A673 (cell line): Measurements from ENCODE around the gene FLT3.

ENCODE experiments used
- CTCF ChIP-seq: fragments of 300-800, 200-600 bp; sonication (generic); conservative IDR thresholded peaks from 2 replicates; pipeline ENCODE4 v1.5.1; 2017; ENCODE audit warnings: low read depth, mild to moderate bottlenecking, antibody characterized with exemption, low read length, moderate library complexity, mixed read lengths
- EZH2 ChIP-seq: fragments of 200-600 bp; sonication (generic); IDR thresholded peaks from 2 replicates; pipeline ENCODE4 v1.6.1; 2017; ENCODE audit warnings: borderline replicate concordance, low read depth, mild to moderate bottlenecking, mixed read lengths, antibody characterized with exemption, low read length; ENCODE audit not compliant: poor library complexity, severe bottlenecking

- TF ChIP-seq CTCF (no peak), EZH2 (no peak)
Observed at GRCh38 chr13:28089065-28089464, 11.3 kb downstream of the FLT3 start.
